Chondrocyte (in vitro differentiated cells): Measurements from ENCODE around the gene SCPEP1. TPM values are rescaled to one million over a fixed set of nuclear protein-coding genes. Genes with fewer than 3 reads are reported as not detected.

Experiments used
- DNase-seq: peaks from one replicate; pipeline ENCODE4 v3.0.0; 2021; ENCODE audit warnings: mixed read lengths, low spot score
- H3K27ac Mint-ChIP-seq: one replicate; pipeline ENCODE4 v1.8.0; 2021; ENCODE audit warnings: mild to moderate bottlenecking, moderate library complexity, mixed read lengths; ENCODE audit not compliant: unreplicated experiment
- H3K27me3 Mint-ChIP-seq: 2 replicates; pipeline ENCODE4 v1.8.0; 2021; ENCODE audit warnings: low read depth, mixed read lengths
- H3K36me3 Mint-ChIP-seq: 2 replicates; pipeline ENCODE4 v1.8.0; 2021; ENCODE audit warnings: low read depth, mixed read lengths
- H3K4me1 Mint-ChIP-seq: 2 replicates; pipeline ENCODE4 v1.8.0; 2021; ENCODE audit warnings: low read depth, mild to moderate bottlenecking, mixed read lengths
- H3K4me3 Mint-ChIP-seq: one replicate; pipeline ENCODE4 v1.8.0; 2021; ENCODE audit warnings: mild to moderate bottlenecking, moderate library complexity, mixed read lengths; ENCODE audit not compliant: unreplicated experiment
- H3K9me3 Mint-ChIP-seq: 2 replicates; pipeline ENCODE4 v1.8.0; 2021; ENCODE audit warnings: low read depth, mixed read lengths
- CTCF ChIP-seq: fragments of 200-600 bp; sonication (generic); IDR thresholded peaks from 2 replicates; pipeline ENCODE4 v1.5.0; 2021; ENCODE audit warnings: antibody characterized with exemption, mild to moderate bottlenecking, moderate library complexity
- total RNA-seq: library from RNA; stranded (reverse); gene quantifications from 3 replicates; pipeline ENCODE4 v1.2.1, GENCODE V29; 2021

Gene SCPEP1
- total RNA-seq, 1 donor from 2014 or later: 50.8 TPM

- Mint-ChIP-seq H3K9me3 (no peaks in the 10 kb centered on the region), H3K4me1 (peaks cover under 1% of the 10 kb centered on the region), H3K27me3 (no peaks in the 10 kb centered on the region), H3K4me3 (no peak overlapping the region), H3K36me3 (no peaks in the 10 kb centered on the region), H3K27ac (no peak overlapping the region)
- TF ChIP-seq CTCF: no peak
- DNase-seq: no peak
Measured at GRCh38 chr17:56966338-56966737, 11.6 kb upstream of the SCPEP1 start.

- no peaks in the 10 kb centered on the region for H3K27me3 Mint-ChIP-seq
- no peaks in the 10 kb centered on the region for H3K36me3 Mint-ChIP-seq
- no peak for DNase-seq
- TF ChIP-seq CTCF: no peak
- H3K4me1 Mint-ChIP-seq: no peaks in the 10 kb centered on the region
- no peaks in the 10 kb centered on the region for H3K9me3 Mint-ChIP-seq
- no peak overlapping the region for H3K4me3 Mint-ChIP-seq
- no peak overlapping the region for H3K27ac Mint-ChIP-seq
Measured at GRCh38 chr17:56970974-56971373, 7.0 kb upstream of the SCPEP1 start.

- Mint-ChIP-seq H3K36me3 (no peaks in the 10 kb centered on the region), H3K27ac (no peak overlapping the region), H3K4me3 (no peak overlapping the region), H3K27me3 (no peaks in the 10 kb centered on the region), H3K9me3 (no peaks in the 10 kb centered on the region), H3K4me1 (peaks cover 5% of the 10 kb centered on the region)
- no peak for DNase-seq
- TF ChIP-seq CTCF: no peak
Measured at GRCh38 chr17:56972111-56972730, 5.7 kb upstream of the SCPEP1 start.

GRCh38 chr17:56973520-56973919 lies 4.4 kb upstream of the SCPEP1 start:
- no peak overlapping the region for H3K4me3 Mint-ChIP-seq
- peaks cover 13% of the 10 kb centered on the region for H3K4me1 Mint-ChIP-seq
- no peaks in the 10 kb centered on the region for H3K27me3 Mint-ChIP-seq
- no peaks in the 10 kb centered on the region for H3K9me3 Mint-ChIP-seq
- H3K36me3 Mint-ChIP-seq: no peaks in the 10 kb centered on the region
- no peak overlapping the region for H3K27ac Mint-ChIP-seq
- no peak for DNase-seq
- no peak for TF ChIP-seq CTCF

GRCh38 chr17:56974055-56974454 lies 3.9 kb upstream of the SCPEP1 start:
- Mint-ChIP-seq H3K9me3 (no peaks in the 10 kb centered on the region), H3K4me3 (no peak overlapping the region), H3K4me1 (peaks cover 18% of the 10 kb centered on the region), H3K36me3 (no peaks in the 10 kb centered on the region), H3K27me3 (no peaks in the 10 kb centered on the region), H3K27ac (no peak overlapping the region)
- DNase-seq: no peak
- TF ChIP-seq CTCF: no peak
